HepG2 (cell line): ENCODE results near the gene VEGFB. TPM values are rescaled to one million over a fixed set of nuclear protein-coding genes. Genes with fewer than 3 reads are reported as not detected.

Source experiments
- AGO1 ChIP-seq: fragments of 200-400 bp; formaldehyde crosslinking; IDR thresholded peaks from 2 replicates; pipeline ENCODE4 v1.6.1; 2017; ENCODE audit warnings: mild to moderate bottlenecking, low read depth, low read length, moderate library complexity; ENCODE audit not compliant: poor library complexity, severe bottlenecking
- ARID2 ChIP-seq: sonication (generic); formaldehyde crosslinking; IDR thresholded peaks from 2 replicates; pipeline ENCODE4 v1.8.1; 2022; ENCODE audit warnings: mild to moderate bottlenecking, missing genetic modification reagents, borderline replicate concordance
- CAMTA2 ChIP-seq: sonication (generic); formaldehyde crosslinking; IDR thresholded peaks from 2 replicates; pipeline ENCODE4 v1.4.0; 2020; ENCODE audit warnings: mild to moderate bottlenecking, missing genetic modification reagents, borderline replicate concordance
- CREB3 ChIP-seq: sonication (generic); formaldehyde crosslinking; IDR thresholded peaks from 2 replicates; pipeline ENCODE4 v1.5.0; 2020; ENCODE audit warnings: missing genetic modification reagents
- DBP ChIP-seq: sonication (generic); formaldehyde crosslinking; IDR thresholded peaks from 2 replicates; pipeline ENCODE4 v1.4.0; 2020; ENCODE audit warnings: missing genetic modification reagents; ENCODE audit errors: not compliant biosample characterization
- DR1 ChIP-seq: sonication (generic); formaldehyde crosslinking; IDR thresholded peaks from 2 replicates; pipeline ENCODE4 v1.8.0; 2021; ENCODE audit warnings: mild to moderate bottlenecking, missing genetic modification reagents, inconsistent platforms
- HNRNPLL ChIP-seq: fragments of 200-400 bp; formaldehyde crosslinking; IDR thresholded peaks from 2 replicates; pipeline ENCODE4 v1.6.1; 2017; ENCODE audit warnings: mild to moderate bottlenecking, low read depth, low read length; ENCODE audit not compliant: poor library complexity, severe bottlenecking
- HOXA3 ChIP-seq: sonication (generic); formaldehyde crosslinking; IDR thresholded peaks from 2 replicates; pipeline ENCODE4 v1.5.0; 2020; ENCODE audit warnings: missing genetic modification reagents
- NR0B2 ChIP-seq: sonication (generic); formaldehyde crosslinking; IDR thresholded peaks from 2 replicates; pipeline ENCODE4 v1.4.0; 2020; ENCODE audit warnings: mild to moderate bottlenecking, missing genetic modification reagents
- SAFB2 ChIP-seq: sonication (generic); formaldehyde crosslinking; IDR thresholded peaks from 2 replicates; pipeline ENCODE4 v1.5.1; 2020; ENCODE audit warnings: missing genetic modification reagents, low read depth, mild to moderate bottlenecking, borderline replicate concordance
- UBTF ChIP-seq: sonication (generic); formaldehyde crosslinking; IDR thresholded peaks from 2 replicates; pipeline ENCODE4 v1.4.0; 2020; ENCODE audit warnings: mild to moderate bottlenecking, missing genetic modification reagents
- YEATS4 ChIP-seq: sonication (generic); formaldehyde crosslinking; IDR thresholded peaks from 2 replicates; pipeline ENCODE4 v1.4.0; 2020; ENCODE audit warnings: missing genetic modification reagents, borderline replicate concordance
- ZNF501 ChIP-seq: sonication (generic); formaldehyde crosslinking; IDR thresholded peaks from 2 replicates; pipeline ENCODE4 v1.5.1; 2020; ENCODE audit warnings: mild to moderate bottlenecking, moderate library complexity, missing genetic modification reagents
- ZNF556 ChIP-seq: sonication (generic); formaldehyde crosslinking; IDR thresholded peaks from 2 replicates; pipeline ENCODE4 v1.4.0; 2020; ENCODE audit warnings: mild to moderate bottlenecking, missing genetic modification reagents, borderline replicate concordance
- ZNF646 ChIP-seq: sonication (generic); formaldehyde crosslinking; IDR thresholded peaks from 2 replicates; pipeline ENCODE4 v1.9.0; 2021; ENCODE audit warnings: mild to moderate bottlenecking, missing genetic modification reagents
- ZNF746 ChIP-seq: sonication (generic); formaldehyde crosslinking; IDR thresholded peaks from 2 replicates; pipeline ENCODE4 v1.8.0; 2022; ENCODE audit warnings: mild to moderate bottlenecking, missing genetic modification reagents
- polyA plus RNA-seq, 8 experiments: library from polyadenylated mRNA; depleted of rRNA in 3 of 8; stranded (reverse) in 7 of 8; unstranded in 1 of 8; fragments of >200 nt; fragmentation: Illumina TruSeq in 4 of 8; extraction: Trizol in 4 of 8; gene quantifications; 2 replicates each; pipeline versions ENCODE4 v1.2.1 to v1.2.3, GENCODE V29; 2011 to 2016; ENCODE audit warnings: low read depth in 4 of 8, missing spikeins in 1 of 8, mixed read lengths in 1 of 8; ENCODE audit not compliant: insufficient read depth in 1 of 8
- total RNA-seq, 5 experiments: library from RNA; depleted of rRNA; stranded (reverse); fragments of >200 nt; fragmentation: Illumina TruSeq; extraction: Trizol; gene quantifications; 2 replicates each; pipeline ENCODE4 v1.2.3, GENCODE V29; 2016; ENCODE audit warnings: low read depth in 1 of 5

Gene VEGFB
- total and polyA plus RNA-seq, 2 of the 13 experiments (the other 11 are each of a cell fraction or from before 2014, with no cell fraction given): 9.0 to 11.3 TPM

- TF ChIP-seq ZNF646 (CRISPR knock-in tag) (no peak; the same call in 1 of the 2 replicates), ZNF501 (CRISPR knock-in tag) (peak; percentile 76), SAFB2 (CRISPR knock-in tag) (no peak; the same call in 1 of the 2 replicates), DR1 (CRISPR knock-in tag) (0 out of 2 replicates have a peak, but pooled peaks have one; percentile 25), HOXA3 (CRISPR knock-in tag) (peak; percentile 23; the same call in 1 of the 2 replicates), ZNF556 (CRISPR knock-in tag) (no peak), CREB3 (no peak), HNRNPLL (peak; percentile 62), ZNF746 (CRISPR knock-in tag) (0 out of 2 replicates have a peak, but pooled peaks have one; percentile 24), AGO1 (peak; percentile 95), DBP (no peak), ARID2 (CRISPR knock-in tag) (peak; percentile 93), UBTF (CRISPR knock-in tag) (peak; percentile 58; the same call in 1 of the 2 replicates), NR0B2 (CRISPR knock-in tag) (peak; percentile 31; the same call in 1 of the 2 replicates), YEATS4 (CRISPR knock-in tag) (peak; percentile 34; the same call in 1 of the 2 replicates), CAMTA2 (0 out of 2 replicates have a peak, but pooled peaks have one; percentile 60)
Observed at GRCh38 chr11:64230171-64230984, 4.0 kb upstream of the VEGFB start, which contains the start of gene DNAJC4 (continued).
